ENCODE measurements around the gene AP2M1.

DNA sequence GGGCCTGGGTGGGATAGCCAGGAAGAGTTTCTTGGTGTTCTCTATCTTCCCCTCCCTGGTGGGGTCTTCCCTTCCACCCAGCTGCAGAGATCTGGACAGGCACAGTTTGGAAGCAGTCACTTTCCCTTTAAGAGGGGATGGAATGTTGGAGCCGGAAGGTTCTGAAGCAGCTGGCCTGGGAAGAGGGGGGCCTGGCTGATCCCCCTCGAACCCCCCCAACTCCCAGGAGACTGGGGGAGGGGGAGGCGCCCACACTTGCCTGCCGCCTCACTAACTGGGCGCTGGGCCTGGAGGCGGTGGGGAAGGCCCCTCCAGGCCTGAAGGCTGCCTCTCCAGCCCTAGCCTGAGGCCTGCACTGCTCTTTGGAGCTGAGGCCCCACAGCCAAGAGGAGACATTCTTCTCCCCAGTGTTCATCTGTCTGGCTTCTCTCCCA is 18.1 kb upstream of the AP2M1 start:
- TF ChIP-seq CTCF (IDR thresholded peaks at IDR 0.05) (no peak), POLR2A (IDR thresholded peaks at IDR 0.05) (no peak)

Measured in body of pancreas (tissue), 4 donors.